NB4 (cell line): ENCODE data around the gene BICD2.

Experiments used
- POLR2A ChIP-seq: IDR thresholded peaks from 2 replicates; pipeline ENCODE4 v1.6.1; 2011; ENCODE audit warnings: mild to moderate bottlenecking; ENCODE audit not compliant: insufficient read length; ENCODE audit errors: extremely low read depth
- TF ChIP-seq, protein P1 (sequence below): IDR thresholded peaks from one replicate; pipeline ENCODE4 v1.5.1; 2012; ENCODE audit warnings: low read depth, low read length

DNA sequence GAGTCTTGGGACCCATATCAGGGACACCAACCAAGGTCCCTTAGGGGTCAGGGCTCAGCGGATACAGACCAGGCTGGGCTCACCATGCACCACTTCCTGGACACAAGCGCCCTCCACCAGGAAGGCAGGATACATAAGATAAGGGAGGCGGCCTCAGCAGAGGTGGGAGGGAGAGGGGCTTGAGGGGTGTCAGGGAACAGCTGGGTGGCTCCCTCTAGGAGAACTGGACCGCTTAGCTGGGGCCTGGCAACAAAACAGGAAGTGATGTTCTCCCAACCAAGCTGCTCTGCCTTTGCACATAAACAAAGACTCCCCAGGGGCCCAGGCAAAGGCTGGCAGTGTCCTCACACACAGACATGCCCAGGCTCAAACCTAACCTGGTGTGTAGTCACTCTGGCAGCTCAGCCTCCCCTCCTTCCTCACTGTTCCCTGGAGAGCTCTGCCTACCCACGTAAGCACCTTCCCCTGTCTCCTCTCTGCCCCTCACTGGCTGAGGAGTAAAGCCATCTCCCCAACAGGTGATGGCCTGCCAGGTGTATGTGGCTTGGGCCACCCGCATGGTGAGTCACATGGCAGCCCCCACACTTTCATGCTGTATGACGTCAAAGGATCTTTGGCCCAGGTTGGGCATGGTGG, 5.8 kb upstream of the BICD2 start:
- TF ChIP-seq, protein P1, sequence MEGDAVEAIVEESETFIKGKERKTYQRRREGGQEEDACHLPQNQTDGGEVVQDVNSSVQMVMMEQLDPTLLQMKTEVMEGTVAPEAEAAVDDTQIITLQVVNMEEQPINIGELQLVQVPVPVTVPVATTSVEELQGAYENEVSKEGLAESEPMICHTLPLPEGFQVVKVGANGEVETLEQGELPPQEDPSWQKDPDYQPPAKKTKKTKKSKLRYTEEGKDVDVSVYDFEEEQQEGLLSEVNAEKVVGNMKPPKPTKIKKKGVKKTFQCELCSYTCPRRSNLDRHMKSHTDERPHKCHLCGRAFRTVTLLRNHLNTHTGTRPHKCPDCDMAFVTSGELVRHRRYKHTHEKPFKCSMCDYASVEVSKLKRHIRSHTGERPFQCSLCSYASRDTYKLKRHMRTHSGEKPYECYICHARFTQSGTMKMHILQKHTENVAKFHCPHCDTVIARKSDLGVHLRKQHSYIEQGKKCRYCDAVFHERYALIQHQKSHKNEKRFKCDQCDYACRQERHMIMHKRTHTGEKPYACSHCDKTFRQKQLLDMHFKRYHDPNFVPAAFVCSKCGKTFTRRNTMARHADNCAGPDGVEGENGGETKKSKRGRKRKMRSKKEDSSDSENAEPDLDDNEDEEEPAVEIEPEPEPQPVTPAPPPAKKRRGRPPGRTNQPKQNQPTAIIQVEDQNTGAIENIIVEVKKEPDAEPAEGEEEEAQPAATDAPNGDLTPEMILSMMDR: peak; percentile 6
- TF ChIP-seq POLR2A: no peak
